H1 (cell line): Measurements from ENCODE around the gene USH1G. TPM values are rescaled to one million over a fixed set of nuclear protein-coding genes. Genes with fewer than 3 reads are reported as not detected.

Experiments
- CTCF ChIA-PET: fragments of 300-600 bp; sonication (Branson Sonifier 250); formaldehyde crosslinking; loops from one replicate; lab custom pipeline; 2021; ENCODE audit not compliant: partially characterized antibody; lab: Charles Lee
- POLR2A ChIA-PET: fragments of 300-600 bp; sonication (Branson Sonifier 250); formaldehyde crosslinking; loops from one replicate; lab custom pipeline; 2021; ENCODE audit warnings: inconsistent platforms; ENCODE audit not compliant: partially characterized antibody; lab: Charles Lee
- DNase-seq, 2 experiments: peaks; one replicate each; pipeline versions ENCODE4 v3.0.0 to v3.0.0-alpha.2; 2010 to 2022; ENCODE audit warnings: low spot score in 2 of 2, low read depth in 1 of 2, mixed read lengths in 1 of 2
- FAIRE-seq: peaks from 2 replicates; lab custom pipeline; 2011; peaks lifted over from hg19 to GRCh38; lab: Jason Lieb, UNC
- H2AFZ ChIP-seq: 2 replicates; pipeline ENCODE4 v1.8.1; 2012; ENCODE audit warnings: low read length, inconsistent platforms
- H2AK5ac ChIP-seq: 2 replicates; pipeline ENCODE4 v1.6.1; 2013; ENCODE audit warnings: low read depth, low read length
- H2BK120ac ChIP-seq: replicated peaks from 2 replicates; pipeline ENCODE3; 2013; ENCODE audit warnings: low read depth, low read length, inconsistent platforms
- H2BK12ac ChIP-seq: 2 replicates; pipeline ENCODE4 v1.6.1; 2013; ENCODE audit warnings: low read depth, low read length
- H2BK15ac ChIP-seq: 2 replicates; pipeline ENCODE4 v1.6.1; 2013; ENCODE audit warnings: low read length
- H2BK20ac ChIP-seq: 2 replicates; pipeline ENCODE4 v1.6.1; 2013; ENCODE audit warnings: low read length
- H2BK5ac ChIP-seq: 2 replicates; pipeline ENCODE4 v1.6.1; 2013; ENCODE audit warnings: low read depth, low read length
- H3K14ac ChIP-seq: 2 replicates; pipeline ENCODE4 v1.6.1; 2013; ENCODE audit warnings: inconsistent platforms; ENCODE audit not compliant: insufficient read length
- H3K18ac ChIP-seq: 2 replicates; pipeline ENCODE4 v1.6.1; 2013; ENCODE audit warnings: low read length; ENCODE audit errors: extremely low read depth
- H3K23ac ChIP-seq: 2 replicates; pipeline ENCODE4 v1.6.1; 2013; ENCODE audit warnings: inconsistent platforms; ENCODE audit not compliant: insufficient read length
- H3K23me2 ChIP-seq: 2 replicates; pipeline ENCODE4 v1.6.1; 2013; ENCODE audit warnings: low read depth, low read length
- H3K27ac ChIP-seq: 2 replicates; pipeline ENCODE4 v1.6.1; 2011; ENCODE audit warnings: low read depth, low read length, inconsistent platforms
- H3K27me3 ChIP-seq, 4 experiments: replicated peaks in 1 of 4; 1 replicate in 1 of 4; 2 replicates in 3 of 4; pipeline versions ENCODE4 v1.6.1 to v1.8.1; 2011 to 2013; ENCODE audit warnings: low read length in 3 of 4, mild to moderate bottlenecking in 3 of 4, inconsistent platforms in 2 of 4, mixed read lengths in 2 of 4, moderate library complexity in 1 of 4; ENCODE audit not compliant: control insufficient read depth in 3 of 4, insufficient read depth in 3 of 4; ENCODE audit errors: extremely low read depth in 1 of 4
- H3K36me3 ChIP-seq, 4 experiments: 2 replicates each; pipeline versions ENCODE4 v1.6.1 to v1.8.1; 2011 to 2013; ENCODE audit warnings: mild to moderate bottlenecking in 4 of 4, low read length in 3 of 4, moderate library complexity in 2 of 4, control low read depth in 1 of 4, inconsistent platforms in 1 of 4; ENCODE audit not compliant: insufficient read depth in 4 of 4, control insufficient read depth in 2 of 4
- H3K4ac ChIP-seq: replicated peaks from 2 replicates; pipeline ENCODE3; 2013; ENCODE audit warnings: low read length, low read depth, mixed read lengths, inconsistent platforms; ENCODE audit not compliant: insufficient read length
- H3K4me1 ChIP-seq, 4 experiments: replicated peaks in 1 of 4; 1 replicate in 1 of 4; 2 replicates in 3 of 4; pipeline versions ENCODE4 v1.6.1 to v1.8.1; 2011 to 2013; ENCODE audit warnings: low read length in 3 of 4, inconsistent platforms in 2 of 4, mixed read lengths in 1 of 4; ENCODE audit not compliant: insufficient read depth in 4 of 4, control insufficient read depth in 3 of 4
- H3K4me2 ChIP-seq, 2 experiments: 2 replicates each; pipeline versions ENCODE4 v1.6.1 to v1.8.1; 2011 to 2013; ENCODE audit warnings: low read depth in 2 of 2, low read length in 2 of 2, control low read depth in 1 of 2, inconsistent platforms in 1 of 2, mild to moderate bottlenecking in 1 of 2; ENCODE audit not compliant: insufficient read depth in 1 of 2
- H3K4me3 ChIP-seq, 4 experiments: fragments of 200-600, 300-600 bp in 1 of 4; sonication (generic), shearing (Covaris generic), sonication (Bioruptor Twin) in 1 of 4; 2 replicates each; pipeline versions ENCODE4 v1.5.1 to v1.8.1; 2011 to 2016; ENCODE audit warnings: low read length in 4 of 4, low read depth in 3 of 4, control low read depth in 2 of 4, inconsistent platforms in 2 of 4, mild to moderate bottlenecking in 2 of 4, mixed read lengths in 1 of 4, moderate library complexity in 1 of 4; ENCODE audit not compliant: insufficient read depth in 2 of 4; ENCODE audit errors: extremely low read depth in 1 of 4
- H3K56ac ChIP-seq: replicated peaks from 2 replicates; pipeline ENCODE3; 2013; ENCODE audit warnings: low read depth, mild to moderate bottlenecking, mixed read lengths, low read length, inconsistent platforms; ENCODE audit not compliant: insufficient read length
- H3K79me1 ChIP-seq: 2 replicates; pipeline ENCODE4 v1.6.1; 2013; ENCODE audit warnings: low read depth, low read length, control low read depth
- H3K79me2 ChIP-seq, 2 experiments: 2 replicates each; pipeline versions ENCODE4 v1.6.1 to v1.8.1; 2012 to 2013; ENCODE audit warnings: low read length in 2 of 2, mild to moderate bottlenecking in 2 of 2, inconsistent platforms in 1 of 2; ENCODE audit not compliant: insufficient read depth in 2 of 2, control insufficient read depth in 1 of 2
- H3K9ac ChIP-seq, 4 experiments: replicated peaks in 1 of 4; 1 replicate in 1 of 4; 2 replicates in 3 of 4; pipeline versions ENCODE4 v1.6.1 to v1.8.1; 2011 to 2013; ENCODE audit warnings: low read depth in 3 of 4, low read length in 3 of 4, control low read depth in 2 of 4, mild to moderate bottlenecking in 2 of 4, moderate library complexity in 2 of 4, inconsistent platforms in 1 of 4; ENCODE audit errors: extremely low read depth in 1 of 4
- H3K9me3 ChIP-seq, 2 experiments: 2 replicates each; pipeline versions ENCODE4 v1.6.1 to v1.8.1; 2012 to 2013; ENCODE audit warnings: mild to moderate bottlenecking in 2 of 2, moderate library complexity in 2 of 2, control low read depth in 1 of 2, inconsistent platforms in 1 of 2, low read depth in 1 of 2, low read length in 1 of 2, mixed read lengths in 1 of 2; ENCODE audit not compliant: insufficient read depth in 2 of 2
- H4K20me1 ChIP-seq, 2 experiments: replicated peaks in 1 of 2; 2 replicates each; pipeline versions ENCODE3 to v1.8.1; 2011 to 2013; ENCODE audit warnings: inconsistent platforms in 2 of 2, low read length in 2 of 2, mild to moderate bottlenecking in 1 of 2; ENCODE audit not compliant: insufficient read depth in 2 of 2, control insufficient read depth in 1 of 2
- H4K5ac ChIP-seq: 2 replicates; pipeline ENCODE4 v1.6.1; 2013; ENCODE audit warnings: low read length, low read depth, mixed read lengths, inconsistent platforms; ENCODE audit not compliant: insufficient read length
- H4K8ac ChIP-seq: 2 replicates; pipeline ENCODE4 v1.8.0; 2013; ENCODE audit warnings: mild to moderate bottlenecking, moderate library complexity, low read length, inconsistent platforms; ENCODE audit not compliant: insufficient read depth; ENCODE audit errors: extremely low read depth
- H4K91ac ChIP-seq: replicated peaks from 2 replicates; pipeline ENCODE3; 2013; ENCODE audit warnings: low read length, mixed read lengths, inconsistent platforms; ENCODE audit not compliant: insufficient read length
- RNF2 ChIP-seq: fragments of 200-900, 300-1000 bp; sonication (generic); IDR thresholded peaks from 2 replicates; pipeline ENCODE4 v1.7.1; 2016; ENCODE audit warnings: borderline replicate concordance, low read depth, mild to moderate bottlenecking, antibody characterized with exemption, low read length; ENCODE audit not compliant: poor library complexity, severe bottlenecking; ENCODE audit errors: missing control alignments
- WGBS, 2 experiments: shearing (Covaris generic) in 1 of 2; methylation state at CpG; one replicate each; pipeline versions ENCODE4 v1.1.6 to v1.1.7; 2013 to 2015; ENCODE audit warnings: low lambda C conversion rate in 2 of 2, mixed read lengths in 2 of 2, inconsistent platforms in 1 of 2, low coverage in 1 of 2, missing lambda C conversion rate in 1 of 2; ENCODE audit not compliant: insufficient replicate concordance in 2 of 2, insufficient coverage in 1 of 2, insufficient read length in 1 of 2; ENCODE audit errors: extremely low coverage in 1 of 2, missing lambda C conversion rate in 1 of 2; 5-methylcytosine and 5-hydroxymethylcytosine counted together
- polyA plus RNA-seq, 7 experiments: library from polyadenylated mRNA; depleted of rRNA in 3 of 7; stranded (reverse) in 5 of 7; unstranded in 2 of 7; fragments of >200 nt in 5 of 7; fragments of 200-250 nt in 2 of 7; gene quantifications; 1 replicate in 5 of 7; 2 replicates in 1 of 7; 4 replicates in 1 of 7; pipeline versions ENCODE4 v1.2.1 to v1.2.3, GENCODE V29; 2011 to 2013; ENCODE audit warnings: missing spikeins in 2 of 7, mixed read lengths in 2 of 7
- total RNA-seq: library from RNA; stranded (reverse); fragmentation: NEBNext Ultra II Directional; extraction: Animal tissue kit (Norgen Biotek cat#: 25700); gene quantifications from 2 replicates; pipeline ENCODE4 v1.2.1, GENCODE V29; 2021

Gene USH1G
- total and polyA plus RNA-seq, 2 of the 8 experiments (the other 6 are each of a cell fraction or from before 2014, with no cell fraction given): 1.6 to 4.3 TPM

- Histone ChIP-seq H4K8ac (0 out of 2 replicates have a peak overlapping the region, but pooled peaks have one; percentile 62), H3K4me3 (no peak overlapping the region), H3K27me3 (peaks cover 28 to 38% (median 31%) of the 10 kb centered on the region in 4 experiments), H4K91ac (peak overlapping the region; percentile 90), H3K36me3 (no peaks in the 10 kb centered on the region; a peak in 1 of 8 replicates), H2BK20ac (peak overlapping the region; percentile 15; the same call in 1 of the 2 replicates), H2AFZ (no peak overlapping the region), H4K20me1 (peaks cover 0 to 7% of the 10 kb centered on the region in 2 experiments), H3K14ac (no peak overlapping the region), H3K56ac (peak overlapping the region; percentile 9), H3K79me1 (no peaks in the 10 kb centered on the region), H2BK120ac (no peak overlapping the region), H3K18ac (peak overlapping the region; percentile 55), H2BK15ac (peak overlapping the region; percentile 99; the same call in 1 of the 2 replicates), H4K5ac (no peak overlapping the region), H2AK5ac (no peak overlapping the region), H3K4ac (peak overlapping the region; percentile 59), H3K23me2 (peaks cover 9% of the 10 kb centered on the region; the same call in 1 of the 2 replicates), H3K4me1 (peaks cover 0 to 19% (median 16%) of the 10 kb centered on the region in 4 experiments; a peak in 6 of 7 replicates), H2BK5ac (peak overlapping the region; percentile 54; the same call in 1 of the 2 replicates), H3K79me2 (no peaks in the 10 kb centered on the region), H2BK12ac (peak overlapping the region; percentile 99; the same call in 1 of the 2 replicates), H3K9me3 (no peaks in the 10 kb centered on the region), H3K23ac (no peak overlapping the region), H3K27ac (no peak overlapping the region), H3K4me2 (no peak overlapping the region), H3K9ac (no peak overlapping the region)
- no peak for FAIRE-seq
- DNase-seq: no peak
- CTCF ChIA-PET: interaction anchor here (1.1 to 49.9 kb wide), 16 partner anchors 10 to 129 kb away, joined by 3 to 1072 read pairs (median 6); partner anchors contain the start of genes FADS6 and OTOP3
- POLR2A ChIA-PET: interaction anchor here (0.6 to 1.4 kb wide), 5 partner anchors 13 to 90 kb away, joined by 3 to 7 read pairs (median 3); partner anchors contain the start of gene FDXR
- WGBS, 2 experiments: 95% methylated on average over 27 of the region's 27 CpGs; no CpG with 5 or more reads in 1 of the 2 experiments
- no peak for TF ChIP-seq RNF2
Observed at GRCh38 chr17:74920306-74920620, 2.8 kb downstream of the USH1G start.
